ENCODE results near the gene ADD1.

The ADD1 gene

DNA sequence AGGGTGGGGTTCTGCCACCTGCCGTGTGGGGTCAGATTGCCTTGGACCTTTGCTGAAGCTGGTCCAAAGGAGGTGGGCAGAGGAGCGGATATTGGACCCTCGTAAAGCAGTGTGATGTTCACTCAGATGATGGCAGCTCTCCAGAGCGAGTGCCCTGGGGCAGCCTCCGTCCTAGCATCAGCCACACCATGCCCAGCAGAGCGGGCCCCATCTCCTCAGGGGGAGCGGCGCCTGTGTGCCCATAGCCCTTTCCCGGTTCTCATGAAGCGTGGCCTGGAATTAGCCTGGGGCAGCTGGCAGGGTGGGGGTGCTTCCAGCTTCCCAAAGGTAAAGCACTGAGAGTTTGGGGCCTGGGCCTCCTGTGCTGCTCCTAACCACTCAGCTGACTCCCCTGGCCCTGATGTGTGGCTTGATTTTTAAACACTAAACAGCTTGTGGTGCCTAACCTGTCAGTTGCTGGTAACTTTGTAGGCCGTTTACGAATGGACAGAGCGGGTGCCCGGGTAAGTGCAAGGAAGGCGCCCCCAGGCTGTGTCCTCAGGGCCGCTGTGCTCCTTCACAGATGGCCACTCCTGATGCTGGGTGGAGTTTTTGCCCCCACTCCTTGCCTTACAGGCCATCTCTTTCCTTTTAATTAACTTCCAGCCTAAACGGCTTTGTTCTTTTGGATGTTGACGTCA, 83.5 kb downstream of the ADD1 start:
- TF ChIP-seq, protein P1, sequence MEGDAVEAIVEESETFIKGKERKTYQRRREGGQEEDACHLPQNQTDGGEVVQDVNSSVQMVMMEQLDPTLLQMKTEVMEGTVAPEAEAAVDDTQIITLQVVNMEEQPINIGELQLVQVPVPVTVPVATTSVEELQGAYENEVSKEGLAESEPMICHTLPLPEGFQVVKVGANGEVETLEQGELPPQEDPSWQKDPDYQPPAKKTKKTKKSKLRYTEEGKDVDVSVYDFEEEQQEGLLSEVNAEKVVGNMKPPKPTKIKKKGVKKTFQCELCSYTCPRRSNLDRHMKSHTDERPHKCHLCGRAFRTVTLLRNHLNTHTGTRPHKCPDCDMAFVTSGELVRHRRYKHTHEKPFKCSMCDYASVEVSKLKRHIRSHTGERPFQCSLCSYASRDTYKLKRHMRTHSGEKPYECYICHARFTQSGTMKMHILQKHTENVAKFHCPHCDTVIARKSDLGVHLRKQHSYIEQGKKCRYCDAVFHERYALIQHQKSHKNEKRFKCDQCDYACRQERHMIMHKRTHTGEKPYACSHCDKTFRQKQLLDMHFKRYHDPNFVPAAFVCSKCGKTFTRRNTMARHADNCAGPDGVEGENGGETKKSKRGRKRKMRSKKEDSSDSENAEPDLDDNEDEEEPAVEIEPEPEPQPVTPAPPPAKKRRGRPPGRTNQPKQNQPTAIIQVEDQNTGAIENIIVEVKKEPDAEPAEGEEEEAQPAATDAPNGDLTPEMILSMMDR (IDR thresholded peaks at IDR 0.05) = no peak
- TF ChIP-seq ZFX (IDR thresholded peaks at IDR 0.05; ENCODE audit: borderline replicate concordance) = no peak
- H3K27ac ChIP-seq = no peak overlapping the region

DNA sequence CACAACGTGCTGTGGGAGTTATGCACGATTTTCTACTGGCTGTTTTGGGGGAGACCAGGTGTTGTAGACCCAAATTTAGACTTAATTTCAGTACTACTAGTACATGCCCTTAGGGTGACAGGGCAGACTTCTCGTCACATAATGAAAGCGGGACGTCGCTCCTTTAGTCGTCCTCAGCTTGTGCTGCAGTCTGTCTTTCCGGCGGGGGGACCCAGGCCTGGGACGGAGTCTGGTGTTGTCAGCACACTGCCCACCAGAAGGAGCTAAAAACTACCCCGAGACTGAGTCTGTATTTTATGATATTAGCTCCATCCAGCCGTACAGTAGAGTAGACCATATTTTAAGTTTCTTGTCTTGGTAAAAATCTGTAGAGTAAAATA, 84.0 kb downstream of the ADD1 start:
- TF ChIP-seq, protein P1 (IDR thresholded peaks at IDR 0.05) = no peak
- TF ChIP-seq ZFX (IDR thresholded peaks at IDR 0.05; ENCODE audit: borderline replicate concordance) = no peak
- no peak overlapping the region for H3K27ac ChIP-seq

- H3K27ac ChIP-seq = peak overlapping the region; percentile 54
- TF ChIP-seq, protein P1 (IDR thresholded peaks at IDR 0.05) = no peak
- no peak for TF ChIP-seq ZFX (IDR thresholded peaks at IDR 0.05; ENCODE audit: borderline replicate concordance)
Observed at GRCh38 chr4:2928242-2929176, 84.9 kb downstream of the ADD1 start.

DNA sequence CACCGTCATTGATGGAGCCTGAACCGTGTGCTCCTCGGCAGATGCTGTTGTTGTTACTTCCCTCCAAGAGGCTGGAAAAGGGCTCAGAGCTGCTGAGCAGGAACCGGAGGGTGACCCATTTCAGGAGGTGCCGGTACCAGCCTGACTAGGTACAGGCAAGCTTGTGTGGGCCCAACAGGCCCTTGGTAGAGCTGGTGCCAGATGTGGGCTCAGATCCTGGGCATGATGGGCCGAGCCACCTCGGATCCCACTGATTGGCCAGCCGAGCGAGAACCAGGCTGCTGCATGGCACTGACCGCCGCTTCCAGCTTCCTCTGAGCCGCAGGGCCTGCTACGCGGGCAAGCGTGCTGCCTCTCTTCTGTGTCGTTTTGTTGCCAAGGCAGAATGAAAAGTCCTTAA, 85.8 kb downstream of the ADD1 start:
- peak overlapping the region; percentile 54 for H3K27ac ChIP-seq
- no peak for TF ChIP-seq ZFX (IDR thresholded peaks at IDR 0.05; ENCODE audit: borderline replicate concordance)
- TF ChIP-seq, protein P1 (IDR thresholded peaks at IDR 0.05) = no peak

DNA sequence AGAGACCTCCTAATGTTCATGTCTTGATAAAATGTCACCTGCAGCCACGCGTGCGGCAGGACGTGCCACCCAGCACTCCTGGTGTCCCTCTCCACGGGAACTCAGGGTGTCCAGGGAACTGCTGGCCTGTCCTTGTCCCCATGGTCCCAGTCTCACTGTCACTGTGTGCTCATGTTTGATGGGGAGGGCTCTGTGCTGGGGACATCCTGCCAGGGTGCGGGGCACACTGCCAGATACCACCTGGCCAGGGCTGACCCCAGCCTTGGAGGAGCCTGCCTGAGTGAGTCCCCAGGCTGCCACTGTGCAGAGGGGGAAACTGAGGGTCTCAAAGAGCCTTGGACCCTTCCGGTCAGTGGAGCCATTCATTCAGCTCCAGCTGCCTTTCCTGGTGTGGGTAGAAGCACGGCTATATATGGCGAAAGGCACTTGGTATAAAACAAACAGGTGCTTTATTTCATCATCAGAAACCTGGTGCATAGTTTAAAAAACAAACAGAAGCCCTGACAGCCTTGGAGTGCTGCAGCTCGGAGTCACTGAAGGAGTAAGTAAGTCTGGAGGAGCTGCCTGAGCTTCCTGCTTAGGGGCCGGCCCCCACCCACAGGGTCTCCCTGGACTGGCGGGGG, 86.6 kb downstream of the ADD1 start:
- H3K27ac ChIP-seq = peak overlapping the region; percentile 54
- TF ChIP-seq, protein P1 (IDR thresholded peaks at IDR 0.05) = no peak
- no peak for TF ChIP-seq ZFX (IDR thresholded peaks at IDR 0.05; ENCODE audit: borderline replicate concordance)

DNA sequence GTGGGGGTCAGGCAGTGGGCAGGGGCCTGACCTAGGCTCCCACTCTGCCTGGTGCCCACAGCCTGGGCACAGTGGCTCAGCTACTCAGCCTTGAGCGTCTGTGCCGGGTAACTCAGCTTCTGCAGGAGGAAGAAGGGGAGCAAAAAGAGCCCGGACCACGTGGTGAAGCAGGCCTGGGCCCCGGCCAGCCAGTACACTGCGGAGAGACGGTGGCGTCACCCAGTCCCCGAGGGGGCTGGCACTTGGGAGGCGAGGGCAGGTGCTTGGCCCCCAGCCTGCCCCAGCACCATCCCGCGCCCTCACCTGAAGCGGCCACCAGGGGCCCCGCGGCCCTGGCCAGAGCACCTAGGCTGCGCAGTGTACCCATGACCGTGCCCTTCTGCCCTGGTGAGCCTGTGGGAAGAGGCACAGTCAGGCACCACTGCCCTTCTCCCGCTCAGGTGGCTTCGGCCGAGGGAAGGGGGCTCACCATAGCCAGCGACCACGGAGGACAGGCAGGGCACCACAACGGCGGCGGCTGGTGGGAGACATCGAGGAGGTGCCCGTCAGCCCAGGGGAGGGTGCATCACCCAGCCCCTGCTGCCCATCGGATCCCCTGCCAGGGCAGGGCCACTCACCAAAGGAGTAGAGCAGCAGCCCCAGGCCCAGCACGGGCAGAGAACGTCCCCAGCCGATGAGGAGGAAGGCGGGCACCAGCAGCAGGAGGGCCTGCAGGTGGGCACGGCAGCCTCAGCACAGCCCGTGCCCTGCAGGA, 87.3 kb downstream of the ADD1 start:
- TF ChIP-seq, protein P1 (IDR thresholded peaks at IDR 0.05) = peak; percentile 23
- no peak for TF ChIP-seq ZFX (IDR thresholded peaks at IDR 0.05; ENCODE audit: borderline replicate concordance)
- H3K27ac ChIP-seq = peak overlapping the region; percentile 54
